HG02870 (cell line): ENCODE measurements around the gene IFI27L2.
A peak's percentile ranks its signal among the peaks of the same experiment; 100 is the strongest.

Experiments
- ATAC-seq: cut with Tn5 transposase; IDR thresholded peaks from one replicate; pipeline ENCODE4 v1.9.1; 2021; ENCODE audit warnings: mild to moderate bottlenecking, moderate library complexity; ENCODE audit not compliant: unreplicated experiment

Gene IFI27L2

DNA sequence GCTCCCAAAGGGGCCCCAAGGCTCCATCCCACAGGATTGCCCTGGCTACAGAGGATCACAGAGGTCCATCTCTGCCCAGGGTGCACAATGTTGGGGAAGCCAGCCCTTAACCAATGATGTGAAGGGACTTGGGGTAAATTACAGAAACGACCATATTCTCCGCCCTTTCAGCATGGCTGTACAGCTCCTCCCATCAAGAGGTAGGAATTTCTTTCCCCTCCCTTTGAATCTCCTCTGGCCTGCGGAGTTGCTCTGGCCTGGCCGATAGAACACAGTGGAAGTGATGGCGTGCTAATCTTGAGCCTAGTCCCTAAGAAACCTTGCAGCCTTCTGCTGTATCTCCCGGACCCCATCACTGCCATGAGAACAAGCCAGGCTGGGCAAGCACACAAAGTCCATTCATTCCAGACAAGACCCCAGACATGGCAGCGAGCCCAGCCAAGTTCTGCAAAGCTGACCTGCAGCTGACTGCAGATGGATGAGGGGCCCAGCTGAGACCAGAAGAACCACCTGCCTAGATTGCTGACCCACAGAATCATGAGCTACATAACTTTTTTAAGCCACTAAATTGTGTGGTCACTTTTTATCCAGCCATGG is 25.8 kb downstream of the IFI27L2 start:
- ATAC-seq = no peak

DNA sequence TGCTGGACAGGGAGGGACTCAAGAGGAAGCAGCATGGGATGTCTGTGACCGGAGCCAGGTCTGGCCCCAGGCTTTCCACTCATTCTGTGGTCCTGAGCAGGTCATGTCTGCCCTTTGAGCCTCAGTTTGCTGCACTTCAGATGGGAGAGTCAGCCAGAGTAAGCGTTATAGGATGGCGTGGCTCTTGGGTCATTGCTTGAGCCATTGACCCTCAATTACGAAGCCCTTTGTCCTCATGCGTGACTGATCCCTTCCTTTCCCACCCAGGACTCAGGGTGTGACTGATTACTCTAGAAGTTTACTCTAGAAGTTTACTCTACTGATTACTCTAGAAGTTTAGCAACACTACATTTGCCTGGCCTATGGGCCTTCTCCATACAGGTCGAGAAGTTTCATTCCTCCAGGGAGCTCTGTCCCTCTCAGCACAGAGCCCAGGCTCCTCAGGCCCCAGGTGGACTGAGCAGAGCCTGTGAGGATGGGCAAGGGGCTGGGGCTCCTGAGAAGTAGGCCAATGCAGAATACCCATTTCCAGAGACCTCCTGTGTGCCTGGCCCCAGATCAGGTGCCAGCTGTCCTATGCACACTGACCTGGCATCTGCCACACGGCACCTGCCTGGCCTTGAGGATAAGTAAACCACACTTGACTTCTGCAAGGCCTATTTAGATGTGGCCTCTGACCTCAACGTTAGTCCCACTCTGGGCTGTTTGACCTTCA is 26.5 kb downstream of the IFI27L2 start:
- no peak for ATAC-seq

DNA sequence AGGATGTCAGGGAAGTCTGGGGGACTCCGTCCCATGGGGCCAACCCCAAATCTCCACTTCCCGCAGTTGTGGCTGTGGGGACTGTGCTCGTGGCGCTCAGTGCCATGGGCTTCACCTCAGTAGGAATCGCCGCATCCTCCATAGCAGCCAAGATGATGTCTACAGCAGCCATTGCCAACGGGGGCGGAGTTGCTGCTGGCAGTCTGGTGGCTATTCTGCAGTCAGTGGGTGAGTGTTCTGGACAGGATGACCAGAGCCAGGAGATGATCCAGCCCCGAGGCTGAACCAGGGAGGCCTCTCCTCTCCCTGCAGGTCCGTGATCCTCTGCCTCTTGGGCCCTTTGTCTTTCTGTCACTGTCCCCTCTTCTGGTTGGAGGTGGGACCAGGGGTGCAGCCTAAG is 27.7 kb downstream of the IFI27L2 start:
- no peak for ATAC-seq

DNA sequence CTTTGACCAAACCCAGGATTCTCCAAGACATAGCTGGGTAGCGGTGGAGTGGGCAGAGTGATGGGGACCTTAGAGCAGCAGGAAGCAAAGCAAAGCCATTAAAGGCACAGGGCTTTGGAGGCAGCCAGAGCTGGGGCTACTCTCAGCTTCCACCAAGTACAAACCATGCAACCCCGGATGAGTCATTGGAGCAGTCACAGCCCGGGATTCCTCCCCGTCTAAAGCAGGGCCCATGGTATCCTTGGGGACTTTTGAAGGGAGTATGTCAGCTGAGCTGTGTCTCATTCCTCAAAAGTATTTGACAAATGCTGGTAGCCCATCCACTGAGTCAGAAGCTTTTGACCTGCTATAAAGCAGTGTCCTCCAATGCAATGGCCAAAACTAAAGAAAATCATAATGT is 28.6 kb downstream of the IFI27L2 start:
- ATAC-seq = no peak

DNA sequence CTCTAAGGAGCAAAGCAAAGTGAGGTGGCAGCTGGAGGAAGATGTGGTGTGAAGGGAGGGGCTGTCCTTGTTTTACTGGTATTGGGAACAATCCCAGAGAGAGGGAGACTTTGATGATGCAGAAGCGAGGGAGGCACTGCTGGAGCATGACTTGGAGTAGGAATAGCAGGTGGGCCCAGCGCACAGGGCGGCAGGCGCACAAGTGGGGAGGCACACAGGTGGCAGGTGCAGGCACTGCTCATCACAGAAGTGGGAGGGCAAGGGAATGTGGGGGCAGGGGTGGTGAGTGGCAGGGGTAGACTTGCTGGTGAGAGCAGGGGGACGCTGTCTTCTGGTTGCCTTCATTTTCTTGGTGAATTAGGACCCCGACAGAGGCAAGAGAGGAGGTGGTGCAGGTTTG is 30.4 kb downstream of the IFI27L2 start:
- ATAC-seq = no peak

DNA sequence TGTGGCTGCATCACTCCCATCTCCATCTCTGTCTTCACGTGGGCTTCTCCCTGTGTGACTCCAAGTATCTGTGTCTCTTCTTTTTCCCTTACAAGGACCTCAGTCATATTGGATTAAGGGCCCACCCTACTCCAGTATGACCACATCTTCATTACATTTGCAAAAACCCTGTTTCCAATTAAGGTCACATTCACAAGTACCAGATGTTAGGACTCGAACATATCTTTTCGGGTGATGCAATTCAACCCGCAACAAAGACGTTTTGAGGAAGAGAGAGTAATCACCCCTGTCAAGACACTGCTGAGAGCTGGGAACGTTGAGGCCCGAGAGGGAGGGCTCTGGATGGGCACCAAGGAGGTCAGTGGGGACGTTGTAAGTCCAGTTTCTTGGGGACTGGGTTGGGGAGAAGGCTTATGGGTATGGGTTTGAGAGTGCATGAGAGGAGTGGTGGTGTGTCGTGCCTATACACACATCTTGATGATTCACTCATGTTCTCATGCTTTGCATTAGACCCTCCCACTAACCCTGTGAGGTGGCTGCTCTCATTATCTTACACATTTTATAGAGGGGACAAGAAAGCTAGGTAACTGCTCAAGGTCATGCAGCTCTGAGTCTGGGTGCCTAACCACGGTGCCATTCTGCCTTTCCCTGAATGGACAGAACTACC is 30.9 kb downstream of the IFI27L2 start:
- no peak for ATAC-seq

DNA sequence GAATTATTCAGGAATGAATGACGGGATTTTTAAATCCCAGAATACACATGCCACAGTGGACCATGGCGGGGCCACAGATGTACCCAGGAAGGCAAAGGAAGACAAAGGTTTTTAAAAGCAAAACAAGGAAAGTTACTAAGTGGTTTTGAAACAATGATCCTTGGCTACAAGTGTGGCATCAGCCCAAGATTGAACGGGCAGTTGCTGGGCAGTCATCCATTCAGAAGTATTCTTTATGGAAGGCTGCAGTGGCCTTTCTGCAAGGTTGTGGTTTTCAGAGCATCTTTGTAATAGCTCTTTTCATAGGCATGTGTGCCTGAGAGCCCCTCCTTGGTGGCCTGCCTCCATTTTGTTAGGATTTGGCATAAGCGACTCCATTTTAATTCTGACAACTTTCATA is 32.3 kb downstream of the IFI27L2 start:
- ATAC-seq = no peak

DNA sequence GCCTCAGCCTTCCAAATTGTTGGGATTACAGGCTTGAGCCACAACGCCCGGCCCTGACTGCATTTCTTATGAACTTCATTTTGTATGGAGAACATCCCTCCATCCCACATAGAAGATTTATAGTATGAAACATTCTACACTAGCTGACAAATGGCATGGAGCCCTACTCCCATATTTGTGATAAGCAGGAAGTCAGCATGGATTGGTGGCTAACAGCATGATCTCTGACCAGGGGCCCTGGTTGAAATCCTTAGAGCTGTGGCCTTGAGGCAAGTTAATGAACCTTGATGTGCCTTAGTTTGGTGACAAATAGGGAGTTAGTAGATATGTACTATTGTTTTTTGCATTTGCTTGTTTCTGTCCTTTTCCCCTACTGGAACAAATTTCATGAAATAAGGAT is 36.0 kb downstream of the IFI27L2 start:
- no peak for ATAC-seq

DNA sequence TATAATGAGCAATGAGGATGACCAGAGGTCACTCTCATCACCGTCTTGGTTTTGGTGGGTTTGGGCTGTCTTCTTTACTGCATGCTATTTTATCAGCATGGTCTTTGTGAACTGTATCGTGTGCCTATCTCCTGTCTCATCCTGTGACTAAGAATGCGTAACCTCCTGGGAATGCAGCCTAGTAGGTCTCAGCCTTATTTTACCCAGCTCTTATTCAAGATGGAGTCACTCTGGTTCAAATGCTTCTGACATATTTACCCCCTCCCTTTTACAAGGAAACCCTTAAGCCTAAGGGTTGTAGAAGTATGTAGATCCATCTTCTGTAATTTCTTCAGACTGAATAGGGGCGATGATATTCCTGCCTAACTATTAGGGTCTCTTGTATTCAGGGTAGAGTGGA is 39.9 kb downstream of the IFI27L2 start:
- no peak for ATAC-seq

DNA sequence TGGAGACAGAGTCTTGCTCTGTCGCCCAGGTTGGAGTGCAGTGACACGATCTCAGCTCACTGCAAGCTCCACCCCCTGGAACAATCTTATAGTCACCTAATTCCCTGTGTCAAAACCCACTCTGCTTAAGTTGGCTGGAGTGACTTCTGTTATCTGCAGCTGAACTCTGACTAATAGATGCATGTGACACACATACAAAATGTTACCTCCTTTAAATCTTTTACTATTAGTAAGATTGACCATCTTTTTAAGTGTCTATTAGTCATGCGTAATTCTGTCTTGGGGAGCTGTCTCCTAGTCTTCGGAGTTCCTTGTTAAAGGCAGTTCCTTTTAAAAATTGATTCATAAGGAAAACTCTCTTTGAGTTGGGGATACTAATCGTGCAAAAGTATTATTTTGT is 40.9 kb downstream of the IFI27L2 start:
- no peak for ATAC-seq

DNA sequence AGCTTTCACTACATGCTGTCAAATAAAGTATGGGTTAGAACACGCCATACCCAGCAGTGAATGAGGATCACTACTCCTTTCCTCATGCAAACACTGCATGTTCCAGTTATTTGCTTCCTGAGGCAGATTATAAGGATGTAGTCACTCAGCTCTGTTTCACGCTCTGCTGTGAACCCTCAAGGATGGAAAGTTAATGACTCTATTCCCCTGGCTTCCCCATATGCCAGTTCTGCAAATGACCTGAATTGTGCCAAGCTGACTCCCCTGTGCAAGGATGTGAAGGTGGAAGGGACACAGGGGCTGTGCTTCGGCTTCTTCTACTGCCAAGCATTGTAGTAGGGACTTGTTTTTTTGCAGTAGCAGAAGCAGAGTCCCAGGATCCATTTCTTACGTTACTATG is 41.5 kb downstream of the IFI27L2 start:
- no peak for ATAC-seq

DNA sequence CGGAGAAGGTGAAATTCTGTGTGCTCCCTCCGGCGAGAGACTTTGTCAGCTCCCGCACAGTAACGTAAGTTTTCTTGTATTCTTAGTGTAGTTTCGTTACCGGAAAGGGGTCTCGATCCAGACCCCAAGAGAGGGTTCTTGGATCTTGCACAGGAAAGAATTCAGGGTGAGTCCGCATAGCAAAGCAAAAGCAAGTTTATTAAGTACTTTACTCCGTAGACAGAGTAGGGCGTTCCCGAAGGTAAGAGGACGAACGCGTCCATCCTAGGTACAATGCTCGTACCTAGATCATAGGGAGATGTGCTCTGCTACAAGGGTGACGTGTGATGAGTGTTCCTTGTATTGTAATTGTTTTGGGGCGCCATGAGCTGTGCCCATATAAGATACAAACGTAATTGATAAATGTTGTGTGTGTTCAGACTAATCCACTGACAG is 48.0 kb downstream of the IFI27L2 start:
- no peak for ATAC-seq

DNA sequence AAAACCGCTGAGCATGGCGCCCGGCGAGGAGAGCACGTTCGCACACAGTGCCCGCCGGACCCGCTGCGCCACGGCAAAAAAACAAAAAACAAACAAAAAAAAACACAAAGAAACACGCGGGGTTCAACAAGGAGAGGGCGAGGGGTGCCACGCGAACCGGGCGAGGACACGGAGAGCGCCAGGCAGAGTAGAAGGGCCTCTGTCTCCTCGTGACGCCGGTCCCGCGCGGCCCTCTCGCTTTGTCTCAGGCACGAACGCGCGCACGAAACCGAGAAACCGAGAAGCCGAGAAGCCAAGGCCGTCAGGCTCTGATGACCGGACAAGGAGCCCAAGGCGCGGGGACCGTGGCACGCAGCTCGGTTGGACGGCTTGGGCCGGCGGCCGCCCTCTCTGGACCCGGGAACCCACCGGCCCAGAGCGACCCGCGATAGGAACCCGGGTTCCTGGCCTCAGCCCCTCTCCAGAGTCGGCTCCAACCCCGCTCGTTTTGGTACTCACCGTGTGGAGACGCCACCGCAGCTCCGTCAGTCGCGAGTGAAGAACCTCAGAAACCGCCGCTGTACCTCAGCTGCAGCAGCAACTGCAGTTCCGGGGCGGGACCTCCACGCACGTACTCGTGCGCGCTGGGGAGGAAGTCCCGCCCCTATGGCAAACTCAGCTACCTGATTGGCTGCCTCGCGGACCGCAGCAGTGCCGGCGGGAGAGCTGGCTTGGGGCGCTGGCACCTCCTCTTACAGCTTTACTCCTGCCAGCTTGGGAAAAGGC is 48.6 kb downstream of the IFI27L2 start, which contains the start of the genes DDX24 and IFI27L1:
Gene DDX24, minus strand, starts transcription at position 582 of the 765 bp plus-strand sequence. CDS start 1,460 bp downstream, outside the sequence.
Gene IFI27L1, plus strand, starts transcription at position 690 of the 765 bp plus-strand sequence. CDS start 15,628 bp downstream, outside the sequence.
- ATAC-seq = peak; percentile 97

DNA sequence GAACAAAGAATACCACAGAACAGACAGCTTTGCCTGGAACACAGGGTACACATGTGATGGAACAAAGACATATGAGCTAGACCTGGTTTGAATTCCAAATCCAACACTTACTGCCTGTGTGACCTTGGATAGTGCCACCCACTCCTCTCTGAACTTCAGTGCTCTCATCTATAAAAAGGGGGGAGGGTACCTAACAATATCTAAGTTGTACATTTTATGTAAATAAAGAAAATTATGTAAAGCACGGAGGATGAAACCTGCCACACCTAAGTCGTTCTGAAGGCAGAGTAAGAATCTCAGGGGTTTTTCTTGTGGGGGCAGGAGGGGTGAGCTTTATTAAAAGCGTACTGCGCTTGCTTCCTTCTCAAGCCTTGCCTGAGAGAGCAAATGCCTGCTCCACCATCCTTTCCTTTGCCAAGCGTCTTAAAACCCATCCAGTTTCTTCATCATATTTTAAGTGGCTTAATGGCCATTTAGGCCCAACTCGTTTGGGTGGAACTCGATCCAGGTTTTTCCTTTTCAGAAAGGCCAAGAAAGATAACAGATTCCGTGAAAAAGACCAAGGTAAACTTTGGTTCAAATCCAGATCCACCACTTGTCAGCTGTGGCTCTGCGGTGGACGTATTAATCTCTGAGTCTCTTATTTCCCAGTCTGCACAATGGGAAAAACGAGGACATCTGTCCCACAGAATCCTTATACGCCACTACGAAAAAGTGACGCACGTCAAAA is 49.3 kb downstream of the IFI27L2 start:
- ATAC-seq = no peak

DNA sequence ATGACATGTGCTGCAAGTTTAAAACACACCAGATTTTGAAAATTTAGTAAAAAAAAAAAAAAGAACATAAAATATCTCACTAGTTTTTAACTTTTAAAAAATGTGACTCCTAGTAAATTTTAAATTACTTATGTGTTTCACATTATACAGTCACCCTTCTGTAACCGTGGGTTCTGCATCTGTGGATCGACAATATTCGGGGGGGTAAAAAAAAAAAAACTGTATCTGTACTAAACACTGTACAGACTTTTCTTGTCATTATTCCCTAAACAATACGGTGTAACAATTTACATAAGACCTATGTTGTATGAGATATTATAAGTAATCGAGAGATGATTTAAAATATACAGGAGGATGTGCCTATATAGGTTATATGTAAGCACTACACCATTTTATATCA is 51.6 kb downstream of the IFI27L2 start:
- no peak for ATAC-seq
